Stimulated activated naive CD4-positive, alpha-beta T cell (primary cell): ENCODE measurements around the gene GPT2.
"Not testable (repeated sequence)": the region's sequence is repeated elsewhere in the genome, so short reads cannot be mapped to it uniquely, and the experiment has no call there.

Experiments
- DNase-seq, 6 experiments: peaks; one replicate each; lab custom pipeline; 2025; lab: John Stamatoyannopoulos, UW

The GPT2 gene

GRCh38 chr16:46920402-46921068 is 36.4 kb downstream of the GPT2 start:
- DNase-seq: no peak

GRCh38 chr16:46922239-46922638 is 38.1 kb downstream of the GPT2 start:
- no peak for DNase-seq

GRCh38 chr16:46923513-46924295 is 39.5 kb downstream of the GPT2 start:
- DNase-seq: no peak

DNA sequence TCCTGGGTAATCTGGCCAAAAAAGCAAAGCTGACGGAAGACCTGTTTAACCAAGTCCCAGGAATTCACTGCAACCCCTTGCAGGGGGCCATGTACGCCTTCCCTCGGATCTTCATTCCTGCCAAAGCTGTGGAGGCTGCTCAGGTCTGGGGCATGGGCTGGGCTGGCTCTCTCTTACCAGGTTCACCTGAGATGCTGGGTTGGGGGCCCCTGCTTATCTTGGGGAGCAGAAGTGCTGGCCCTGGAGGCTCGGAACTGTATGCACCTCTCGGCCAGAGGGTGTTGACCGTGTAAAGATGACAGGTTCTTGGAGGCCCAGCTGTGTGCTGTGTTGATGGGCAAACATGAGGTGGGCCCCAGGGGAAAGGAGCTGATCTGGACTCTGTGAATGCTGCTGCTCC is 40.2 kb downstream of the GPT2 start:
- no peak for DNase-seq

DNA sequence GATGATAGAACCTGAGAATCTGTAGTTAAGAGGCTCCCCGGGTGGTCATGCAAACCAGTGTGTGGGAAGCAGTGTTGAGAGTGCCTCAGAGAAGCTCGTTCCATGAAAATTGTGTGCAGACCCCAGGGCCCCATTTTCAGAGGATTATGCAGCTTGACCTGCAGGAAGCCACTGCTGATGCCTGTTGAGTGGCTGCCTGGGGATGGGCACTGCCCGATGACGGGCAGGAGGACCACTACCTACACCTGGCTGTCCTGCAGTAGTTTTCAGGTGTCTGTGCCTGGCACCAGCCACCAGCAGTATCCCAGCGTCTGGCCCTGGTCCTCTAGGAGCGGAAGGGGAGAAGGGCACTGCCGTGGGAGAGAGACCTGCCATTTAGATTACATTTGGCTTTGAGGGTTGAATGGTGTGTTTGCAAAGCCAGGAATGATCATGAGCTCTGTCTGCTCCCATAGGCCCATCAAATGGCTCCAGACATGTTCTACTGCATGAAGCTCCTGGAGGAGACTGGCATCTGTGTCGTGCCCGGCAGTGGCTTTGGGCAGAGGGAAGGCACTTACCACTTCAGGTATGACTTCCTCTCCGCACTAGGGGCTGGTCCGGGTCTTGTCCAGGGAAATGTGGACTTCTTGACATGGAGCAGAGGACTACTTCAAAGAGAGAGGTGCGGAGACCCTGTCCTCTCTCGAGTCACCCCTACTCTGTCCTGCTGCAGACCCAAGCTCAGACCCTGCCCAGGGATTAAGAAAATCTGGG is 42.5 kb downstream of the GPT2 start:
- no peak for DNase-seq

- no peak for DNase-seq
Observed at GRCh38 chr16:46927273-46927672, 43.1 kb downstream of the GPT2 start.

DNA sequence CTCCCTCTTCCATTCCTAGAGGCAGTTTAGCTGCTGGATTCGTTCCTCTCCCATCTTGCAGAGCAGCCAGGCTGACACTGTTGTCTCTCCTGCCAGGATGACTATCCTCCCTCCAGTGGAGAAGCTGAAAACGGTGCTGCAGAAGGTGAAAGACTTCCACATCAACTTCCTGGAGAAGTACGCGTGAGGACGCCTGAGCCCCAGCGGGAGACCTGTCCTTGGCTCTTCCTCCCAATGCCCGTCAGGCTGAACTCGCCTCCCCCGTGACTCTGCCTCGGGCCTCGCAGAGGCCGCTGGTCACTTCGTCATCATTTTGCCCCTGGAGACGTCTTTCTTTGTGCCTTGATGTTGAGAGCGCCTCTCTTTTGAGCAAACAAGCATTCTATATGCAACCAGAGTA is 44.6 kb downstream of the GPT2 start:
- no peak for DNase-seq

- peak; percentile 7 to 44 (median 24) for DNase-seq
Observed at GRCh38 chr16:46929378-46930332, 45.5 kb downstream of the GPT2 start.

DNA sequence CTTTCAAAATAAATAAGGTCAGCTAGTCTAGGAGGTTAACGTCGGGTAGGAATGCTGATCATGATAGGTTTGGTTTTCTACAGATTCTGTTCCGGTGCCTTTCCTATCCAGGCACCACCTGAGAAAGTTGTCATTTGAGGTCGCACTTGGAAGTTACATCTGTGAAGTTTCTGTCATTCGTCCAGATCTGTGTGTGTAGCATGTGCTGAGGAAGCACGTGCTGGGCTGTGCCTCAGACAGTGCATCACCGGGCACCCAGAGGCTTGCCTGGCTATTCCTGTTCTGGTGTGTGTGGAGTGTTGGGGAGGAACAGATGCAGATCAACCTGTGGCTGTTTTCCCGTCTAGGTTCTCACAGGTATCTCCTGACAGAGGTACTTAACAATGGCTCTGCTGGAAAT is 46.7 kb downstream of the GPT2 start:
- no peak for DNase-seq

DNA sequence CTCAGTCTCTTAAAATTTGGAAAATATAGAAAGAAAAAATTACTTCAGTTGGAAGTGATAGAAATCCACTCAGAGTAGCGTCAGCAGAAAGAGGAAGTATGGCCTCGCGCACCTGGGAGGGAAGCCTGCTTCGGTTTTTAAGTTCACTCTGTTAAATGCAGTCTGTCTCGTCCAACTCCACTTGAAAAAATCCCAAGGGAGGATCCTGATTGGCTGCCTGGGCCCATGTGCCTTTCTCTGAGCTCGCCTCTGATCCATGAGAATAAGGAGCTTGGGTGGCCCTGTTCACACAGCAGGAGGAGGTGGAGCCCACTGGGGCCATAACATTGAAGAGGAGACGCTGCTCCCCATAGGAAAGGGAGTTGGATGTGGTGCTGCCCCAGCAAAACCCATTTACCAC is 48.6 kb downstream of the GPT2 start:
- no peak for DNase-seq

DNA sequence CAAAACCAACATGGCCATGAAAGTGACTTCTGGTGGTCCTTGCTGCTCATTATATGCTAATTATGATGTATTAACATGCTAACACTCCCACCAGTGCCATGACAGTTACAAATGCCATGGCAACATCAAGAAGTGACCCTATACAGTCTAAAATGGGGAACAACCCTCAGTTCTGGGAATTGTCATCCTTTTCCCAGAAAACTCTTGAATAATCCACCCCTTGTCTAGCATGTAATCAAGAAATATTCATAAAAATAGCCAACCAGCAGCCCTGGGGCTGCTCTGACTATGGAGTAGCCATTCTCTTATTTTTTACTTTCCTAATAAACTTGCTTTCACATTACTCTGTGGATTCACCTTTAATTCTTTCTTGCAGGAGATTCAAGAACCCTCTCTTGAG is 53.4 kb downstream of the GPT2 start:
- DNase-seq: no peak

DNA sequence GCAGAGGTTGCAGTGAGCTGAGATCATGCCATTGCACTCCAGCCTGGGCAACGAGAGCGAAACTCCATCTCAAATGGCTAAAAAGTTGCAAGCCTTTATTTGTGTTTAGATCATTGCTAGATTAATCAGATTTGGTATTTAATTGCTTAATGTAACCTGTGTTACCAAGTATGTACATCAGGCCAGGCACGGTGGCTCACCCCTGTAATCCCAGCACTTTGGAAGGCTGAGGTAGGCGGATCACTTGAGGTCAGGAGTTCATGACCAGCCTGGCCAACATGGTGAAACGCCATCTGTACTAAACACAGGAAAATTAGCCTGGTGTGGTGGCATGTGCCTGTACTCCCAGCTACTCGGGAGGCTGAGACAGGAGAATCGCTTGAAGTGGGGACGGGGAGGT is 60.6 kb downstream of the GPT2 start:
- DNase-seq: not testable (repeated sequence)

- DNase-seq: peak in 4 of 6 experiments; percentile 3 to 40 (median 19)
Observed at GRCh38 chr16:46947900-46948547, 63.9 kb downstream of the GPT2 start.

DNA sequence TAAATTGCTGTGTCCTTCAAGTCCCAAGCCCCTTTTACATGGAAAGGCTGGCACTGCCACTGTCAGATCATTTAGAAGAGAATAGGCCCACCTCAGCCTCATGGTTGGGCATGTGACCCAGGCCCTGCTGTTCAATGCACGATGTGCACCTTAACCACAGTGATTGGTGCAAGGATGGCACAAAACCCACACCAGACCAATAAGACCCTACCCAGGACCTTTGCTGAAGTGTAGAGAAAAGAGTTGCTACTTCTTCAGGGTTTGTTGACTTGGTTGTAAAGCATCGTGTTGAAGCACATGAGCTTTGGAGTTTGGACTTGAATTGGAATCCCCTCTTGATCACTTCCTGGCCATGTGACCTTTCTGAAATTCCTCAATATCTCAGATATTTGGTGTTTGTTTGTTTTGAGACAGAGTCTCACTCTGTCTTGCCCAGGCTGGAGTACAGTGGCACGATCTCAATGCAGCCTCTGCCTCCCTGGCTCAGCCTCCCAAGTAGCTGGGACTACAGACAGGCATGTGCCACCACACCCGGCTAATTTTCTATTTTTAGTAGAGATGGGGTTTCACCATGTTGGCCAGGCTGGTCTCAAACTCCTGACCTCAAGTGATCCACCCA is 64.5 kb downstream of the GPT2 start:
- DNase-seq: no peak

- DNase-seq: no peak
Observed at GRCh38 chr16:46949241-46949892, 65.2 kb downstream of the GPT2 start.

DNA sequence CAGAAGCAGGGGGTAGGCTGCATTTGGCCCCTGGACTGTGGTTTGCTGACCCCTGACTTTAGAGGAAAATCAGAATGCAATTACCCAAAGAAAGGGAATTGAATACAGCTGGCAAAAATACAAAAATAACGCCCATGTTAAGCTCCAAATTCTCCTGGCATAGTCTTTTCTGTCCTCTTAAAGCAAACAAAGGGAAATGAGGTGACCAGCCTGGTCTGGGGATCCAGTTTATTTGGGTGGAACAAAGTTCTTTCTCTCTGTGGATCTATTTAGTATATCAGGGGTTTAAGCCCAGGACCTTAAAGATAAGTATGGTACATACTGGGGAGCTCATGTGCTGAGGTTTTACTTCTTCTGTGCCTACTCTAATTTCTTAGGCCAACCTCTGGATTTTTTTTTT is 65.8 kb downstream of the GPT2 start:
- DNase-seq: no peak

DNA sequence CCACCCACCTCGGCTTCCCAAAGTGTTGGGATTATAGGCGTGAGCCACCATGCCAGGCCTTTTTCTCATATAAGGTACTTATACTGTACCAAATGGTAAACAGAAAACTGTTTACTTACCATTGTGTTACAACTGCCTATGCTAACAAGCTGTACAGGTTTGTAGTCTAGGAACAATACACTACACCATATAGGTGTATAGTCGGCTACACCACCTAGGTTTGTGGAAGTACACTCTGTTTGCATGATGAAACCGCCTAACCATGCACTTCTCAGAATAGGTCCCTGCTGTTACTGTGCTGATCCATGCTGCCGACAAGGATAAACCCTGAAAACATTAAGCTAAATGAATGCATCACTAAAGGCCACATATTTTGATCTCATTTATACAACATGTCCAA is 70.4 kb downstream of the GPT2 start:
- no peak for DNase-seq

DNA sequence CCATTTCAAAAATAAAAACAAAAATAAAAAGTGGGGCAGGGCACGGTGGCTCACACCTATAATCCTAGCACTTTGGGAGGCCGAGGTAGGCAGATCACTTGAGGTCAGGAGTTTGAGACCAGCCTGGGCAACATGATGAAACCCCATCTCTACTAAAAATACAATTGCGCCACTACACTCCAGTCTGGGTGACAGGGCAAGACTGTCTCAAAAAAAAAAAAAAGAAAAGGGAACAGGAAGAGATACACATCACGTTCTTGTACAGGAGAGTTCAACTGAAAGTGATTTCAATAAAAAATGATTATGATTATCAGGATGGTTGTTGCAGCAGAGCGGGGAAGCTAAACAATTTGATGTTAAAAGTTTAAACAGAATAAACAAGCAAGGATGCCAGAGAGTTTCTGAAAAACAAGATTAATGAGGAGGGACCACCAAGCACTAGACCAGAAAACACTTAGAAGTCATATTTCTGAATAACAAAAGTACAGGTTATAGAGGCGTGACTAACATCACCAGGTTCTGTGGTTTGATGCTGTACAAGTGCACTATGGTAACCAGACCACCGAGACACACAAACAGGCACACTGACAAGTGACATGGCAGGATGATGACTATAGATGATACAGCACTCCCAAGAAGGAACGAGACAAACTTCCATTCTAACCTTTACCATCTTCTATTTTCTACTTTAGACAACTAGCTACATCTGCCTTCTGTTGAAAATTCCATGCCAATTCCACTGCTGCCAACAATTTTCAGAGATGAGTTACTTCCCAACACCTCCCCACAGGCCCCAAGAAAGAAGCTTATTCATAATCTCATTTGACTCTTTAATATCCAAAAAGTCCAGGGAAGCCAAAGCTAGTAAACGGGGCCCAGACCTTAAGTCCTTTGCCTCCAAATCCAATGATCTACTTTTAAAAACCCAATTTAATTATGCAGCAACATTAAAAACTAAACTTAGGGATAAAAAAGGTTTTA is 77.5 kb downstream of the GPT2 start:
- no peak for DNase-seq

- no peak for DNase-seq
Observed at GRCh38 chr16:46962629-46963028, 78.5 kb downstream of the GPT2 start.
